HG03469 (cell line): Measurements from ENCODE around the gene EXOSC7.
"Not testable (repeated sequence)": the region's sequence is repeated elsewhere in the genome, so short reads cannot be mapped to it uniquely, and the experiment has no call there.

Source experiments
- ATAC-seq: cut with Tn5 transposase; IDR thresholded peaks from one replicate; pipeline ENCODE4 v1.9.1; 2021; ENCODE audit warnings: mild to moderate bottlenecking, moderate library complexity, moderate number of reproducible peaks; ENCODE audit not compliant: unreplicated experiment

EXOSC7 gene

DNA sequence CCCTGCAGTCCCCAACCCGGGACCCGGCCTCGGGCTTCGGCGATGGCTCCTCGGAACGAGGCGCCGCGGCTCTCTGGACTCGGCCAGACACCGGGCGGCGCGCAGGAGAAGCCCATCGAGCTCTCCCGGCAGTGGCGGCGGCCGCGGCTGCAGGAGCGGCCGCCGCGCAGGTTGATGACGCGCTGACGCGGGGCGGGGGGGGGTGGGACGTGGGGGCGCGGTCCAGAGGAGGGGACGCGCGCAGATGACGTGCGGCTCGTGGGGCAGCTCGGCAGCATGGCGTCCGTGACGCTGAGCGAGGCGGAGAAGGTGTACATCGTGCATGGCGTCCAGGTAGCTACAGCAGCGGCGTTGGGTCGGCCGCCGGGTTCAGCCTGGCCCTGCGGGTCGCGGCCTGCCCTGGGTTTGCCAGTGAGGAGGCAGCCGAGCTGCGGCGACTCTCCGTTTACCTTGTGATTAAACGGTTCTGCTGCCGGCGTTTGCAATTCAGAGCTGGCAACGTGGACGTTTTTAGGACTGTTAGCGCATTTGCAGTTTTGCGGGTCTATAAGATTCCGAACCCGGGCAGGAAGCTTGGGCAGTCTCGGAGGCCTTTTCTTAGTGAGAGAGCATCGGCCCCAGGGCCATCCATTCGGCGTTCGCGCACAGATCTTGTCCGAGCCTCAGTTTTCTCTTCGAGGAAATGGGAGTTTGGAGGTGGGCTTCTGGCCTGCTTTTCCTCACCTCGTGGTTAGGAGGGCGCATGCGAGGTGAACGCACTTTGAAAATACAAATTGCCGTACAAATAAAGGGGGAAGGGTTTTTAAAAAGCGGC, at the start of gene EXOSC7, which contains the start of gene ZDHHC3:
Gene EXOSC7, plus strand, starts transcription at position 243 of the 814 bp plus-strand sequence. Its CDS starts 34 bp downstream, at position 277.
Gene ZDHHC3, minus strand, starts transcription at position 173 of the 814 bp plus-strand sequence. CDS start 16,738 bp downstream, outside the sequence.
- peak; percentile 70 for ATAC-seq

GRCh38 chr3:44926921-44927320, 49.1 kb upstream of the EXOSC7 start:
- ATAC-seq, result no peak

- ATAC-seq, result no peak
These were observed 48.7 kb upstream of the EXOSC7 start for GRCh38 chr3:44927371-44927770.

GRCh38 chr3:44929782-44930181, 46.3 kb upstream of the EXOSC7 start:
- ATAC-seq, result no peak

GRCh38 chr3:44930911-44931310, 45.1 kb upstream of the EXOSC7 start:
- ATAC-seq, result no peak

- ATAC-seq, result no peak
These were observed 44.3 kb upstream of the EXOSC7 start for GRCh38 chr3:44931791-44932190.

- no peak for ATAC-seq
These were observed 43.8 kb upstream of the EXOSC7 start for GRCh38 chr3:44932271-44932670.

DNA sequence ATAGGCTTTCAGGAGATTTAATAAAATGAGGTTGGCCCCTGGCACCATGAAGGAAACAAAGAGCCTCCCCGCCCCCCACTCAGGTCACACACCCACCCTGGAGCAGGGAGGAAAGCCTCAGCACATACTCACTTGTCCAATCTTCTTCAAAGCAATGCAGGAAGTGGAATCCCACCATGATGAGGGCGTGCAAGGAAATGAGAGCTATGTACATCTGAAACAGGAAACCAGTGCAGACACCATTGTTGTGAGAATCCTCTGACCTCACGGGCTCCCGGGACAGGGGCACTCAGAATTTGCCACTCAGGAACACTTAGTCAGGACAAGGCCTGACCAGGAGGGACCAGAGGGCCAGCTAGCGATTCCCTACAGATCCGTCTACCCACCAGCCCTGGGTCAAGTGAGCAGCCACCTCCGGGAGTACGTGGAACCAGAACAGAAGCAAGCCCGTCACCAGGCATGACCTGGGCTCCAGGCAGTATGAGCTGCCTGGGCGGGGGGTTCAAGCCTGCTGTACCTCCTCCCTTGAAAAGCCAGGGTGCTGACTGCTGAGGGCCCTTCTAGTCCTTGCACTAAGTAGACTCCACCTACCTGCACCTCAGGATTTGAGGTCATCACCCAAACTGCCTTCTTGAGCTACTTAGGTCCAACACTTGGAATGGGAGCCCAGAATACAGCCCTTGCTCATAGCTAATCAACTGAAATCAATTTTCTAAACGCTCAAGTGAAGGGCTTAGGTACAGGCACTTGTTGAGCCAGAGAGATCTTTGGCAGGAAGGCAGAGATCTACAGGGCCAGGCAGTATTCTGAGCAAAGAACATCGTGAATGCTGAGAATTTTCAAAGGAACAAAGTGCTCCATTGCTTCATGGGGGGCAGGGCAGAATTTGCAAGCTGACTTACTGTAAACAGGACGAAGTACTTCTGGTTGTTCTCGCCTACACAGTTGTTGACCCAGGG, 42.8 kb upstream of the EXOSC7 start:
- ATAC-seq, result no peak

- ATAC-seq, result no peak
These were observed 36.4 kb upstream of the EXOSC7 start for GRCh38 chr3:44939581-44940036.

DNA sequence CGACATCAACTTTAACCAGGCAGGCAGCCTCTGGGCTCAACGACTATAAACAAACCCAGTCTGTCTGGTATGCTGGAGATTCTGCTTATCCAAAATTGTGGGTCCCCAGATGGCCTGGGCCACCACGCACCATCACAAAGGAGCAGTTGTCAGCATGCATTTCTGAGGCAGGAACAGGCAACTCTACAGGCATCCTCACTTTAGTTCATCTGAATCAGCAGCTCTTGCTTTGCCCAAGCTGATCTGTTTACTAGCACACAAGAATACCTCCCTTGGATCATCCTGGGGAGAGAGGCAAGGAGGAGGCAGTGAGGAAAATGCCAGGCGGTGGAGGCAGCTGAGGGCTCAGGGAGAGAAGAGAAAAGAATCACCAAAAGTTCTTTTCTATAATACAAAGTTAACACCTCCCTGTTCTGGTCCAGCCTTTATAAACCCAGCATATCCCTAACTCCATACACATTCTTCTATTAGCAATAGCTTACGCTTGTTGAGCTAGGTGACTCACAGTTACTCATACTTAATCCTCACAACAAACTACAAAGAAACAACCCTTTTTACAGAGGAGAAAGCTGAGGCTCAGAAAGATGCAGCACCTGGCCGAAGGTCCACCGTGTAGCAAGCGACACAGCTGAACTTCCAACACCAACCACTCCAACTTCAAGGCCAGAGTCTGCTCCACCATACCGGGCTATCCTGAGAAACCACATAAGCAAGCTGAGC, 33.7 kb upstream of the EXOSC7 start:
- no peak for ATAC-seq

DNA sequence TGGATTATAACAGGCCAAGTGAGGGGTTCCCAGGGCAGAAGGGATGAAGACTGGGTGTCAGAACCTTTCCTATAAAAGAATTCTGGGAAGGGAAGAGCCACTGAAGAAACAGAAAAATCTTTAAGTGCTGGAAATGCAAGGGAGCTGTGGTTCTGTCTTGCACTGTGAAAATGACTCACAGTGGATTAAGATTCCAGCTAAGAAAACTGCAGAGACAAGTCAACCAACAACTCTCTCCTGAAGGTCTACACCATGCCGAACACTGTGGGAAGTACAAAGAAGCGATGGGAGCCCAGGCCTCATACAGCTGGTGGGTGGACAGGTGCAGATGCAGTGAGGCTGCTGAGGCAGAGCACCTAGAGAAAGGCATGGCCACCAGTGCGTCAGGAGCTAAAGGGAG, 27.8 kb upstream of the EXOSC7 start:
- ATAC-seq, result no peak

DNA sequence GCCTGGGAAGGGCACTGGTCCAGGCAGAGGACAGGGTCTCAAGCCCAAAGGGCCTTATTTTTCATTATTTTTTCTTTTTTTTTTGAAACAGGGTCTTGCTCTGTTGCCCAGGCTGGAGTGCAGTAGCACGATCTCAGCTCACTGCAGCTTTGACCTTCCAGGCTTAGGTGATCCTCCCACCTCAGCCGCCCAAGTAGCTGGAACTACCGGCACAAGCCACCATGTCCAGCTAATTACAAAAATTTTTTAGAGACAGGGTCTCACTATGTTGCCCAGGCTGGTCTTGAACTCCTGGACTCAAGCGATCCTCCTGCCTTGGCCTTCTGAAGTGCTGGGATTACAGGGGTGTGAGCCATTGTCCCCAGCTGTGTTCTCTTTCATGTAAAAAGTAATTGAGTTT, 26.3 kb upstream of the EXOSC7 start:
- ATAC-seq, result not testable (repeated sequence)

- ATAC-seq, result no peak
These were observed 25.7 kb upstream of the EXOSC7 start for GRCh38 chr3:44950275-44950734.

GRCh38 chr3:44952689-44953088, 23.4 kb upstream of the EXOSC7 start:
- ATAC-seq, result no peak

GRCh38 chr3:44954304-44954703, 21.7 kb upstream of the EXOSC7 start:
- ATAC-seq, result no peak

GRCh38 chr3:44954962-44955361, 21.1 kb upstream of the EXOSC7 start:
- ATAC-seq, result no peak

GRCh38 chr3:44955917-44956316, 20.1 kb upstream of the EXOSC7 start:
- ATAC-seq, result no peak

GRCh38 chr3:44957986-44958385, 18.1 kb upstream of the EXOSC7 start:
- no peak for ATAC-seq

DNA sequence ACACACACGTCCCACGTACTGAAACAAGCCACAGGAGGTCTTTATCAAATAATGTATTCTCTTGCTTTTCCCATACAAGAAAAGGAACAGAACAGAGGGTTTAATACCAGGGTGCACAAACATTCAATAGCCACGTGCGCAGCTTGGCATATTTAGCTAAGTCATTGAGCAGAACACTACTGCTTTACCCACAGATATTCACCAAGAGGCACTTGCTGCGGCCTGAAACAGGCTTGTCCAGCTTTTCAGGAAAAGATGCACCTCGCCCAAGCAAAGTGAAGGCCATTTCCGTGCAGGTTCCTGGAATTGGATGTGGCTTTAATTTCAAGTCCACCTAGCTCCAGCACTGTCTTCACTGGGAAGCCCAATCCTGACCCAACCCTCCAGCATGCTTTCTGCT, 17.7 kb upstream of the EXOSC7 start:
- no peak for ATAC-seq

DNA sequence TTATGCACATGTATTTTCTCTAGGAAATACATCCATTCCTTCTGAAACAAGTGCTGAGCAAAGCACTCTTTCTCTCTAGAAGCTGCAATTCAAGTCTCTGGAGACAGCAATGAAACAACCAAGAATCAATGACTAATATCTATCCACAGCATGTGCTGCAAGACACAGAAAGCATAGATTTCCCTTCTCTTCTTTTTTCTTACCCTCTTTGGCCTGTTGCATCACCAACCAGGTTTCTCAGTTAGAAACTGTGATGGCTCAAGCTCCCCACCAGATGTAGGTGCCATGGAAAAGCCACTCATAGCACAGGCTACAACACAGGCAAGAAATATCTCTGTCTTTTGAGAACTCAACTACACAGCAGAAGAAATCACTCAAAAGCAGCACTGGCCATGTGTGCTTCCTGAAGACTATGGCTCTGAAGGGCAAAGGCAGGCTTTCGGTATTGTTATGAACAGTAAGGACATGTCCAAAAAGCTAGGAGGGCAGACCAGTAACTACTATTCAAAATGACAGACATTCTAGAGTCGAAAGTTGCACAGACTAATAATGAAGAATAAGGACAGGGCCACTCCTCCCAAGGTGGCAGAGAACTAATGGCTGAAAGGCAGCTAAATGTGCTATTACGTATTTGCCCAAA, 15.5 kb upstream of the EXOSC7 start:
- ATAC-seq, result no peak
